ENCODE data around the gene CCNK.

The CCNK gene

GRCh38 chr14:99545586-99545985, 64.4 kb downstream of the CCNK start:
- Histone ChIP-seq H3K4me3 (no peak overlapping the region), H3K27me3 (ENCODE audit: low read depth) (no peaks in the 10 kb centered on the region), H3K4me1 (no peaks in the 10 kb centered on the region), H3K9me3 (no peaks in the 10 kb centered on the region), H3K36me3 (replicated peaks) (no peaks in the 10 kb centered on the region)
- in situ Hi-C loops (cut with MboI; ENCODE audit: low sequenced_read_pairs), result no loop called here
- DNase-seq (ENCODE audit: low spot score in 2 of 2), result no peak

- no peaks in the 10 kb centered on the region for H3K27me3 ChIP-seq (ENCODE audit: low read depth)
- no peak for DNase-seq (ENCODE audit: low spot score in 2 of 2)
- in situ Hi-C loops (cut with MboI; ENCODE audit: low sequenced_read_pairs), result no loop called here
- no peaks in the 10 kb centered on the region for H3K9me3 ChIP-seq
- no peak overlapping the region for H3K4me3 ChIP-seq
- H3K4me1 ChIP-seq, result no peaks in the 10 kb centered on the region
- no peaks in the 10 kb centered on the region for H3K36me3 ChIP-seq (replicated peaks)
Observed at GRCh38 chr14:99546234-99546879, 65.1 kb downstream of the CCNK start.

- Histone ChIP-seq H3K9me3 (no peaks in the 10 kb centered on the region), H3K4me3 (no peak overlapping the region), H3K4me1 (no peaks in the 10 kb centered on the region), H3K36me3 (replicated peaks) (no peaks in the 10 kb centered on the region), H3K27me3 (ENCODE audit: low read depth) (no peaks in the 10 kb centered on the region)
- in situ Hi-C loops (cut with MboI; ENCODE audit: low sequenced_read_pairs), result no loop called here
- no peak for DNase-seq (ENCODE audit: low spot score in 2 of 2)
Observed at GRCh38 chr14:99548255-99548654, 67.0 kb downstream of the CCNK start.

- DNase-seq (ENCODE audit: low spot score in 2 of 2), result no peak
- Histone ChIP-seq H3K9me3 (no peaks in the 10 kb centered on the region), H3K27me3 (ENCODE audit: low read depth) (no peaks in the 10 kb centered on the region), H3K4me1 (no peaks in the 10 kb centered on the region), H3K36me3 (replicated peaks) (no peaks in the 10 kb centered on the region), H3K4me3 (no peak overlapping the region)
- in situ Hi-C loops (cut with MboI; ENCODE audit: low sequenced_read_pairs), result no loop called here
Observed at GRCh38 chr14:99548871-99549515, 67.8 kb downstream of the CCNK start.

- in situ Hi-C loops (cut with MboI; ENCODE audit: low sequenced_read_pairs), result no loop called here
- H3K4me1 ChIP-seq, result no peaks in the 10 kb centered on the region
- DNase-seq (ENCODE audit: low spot score in 2 of 2), result no peak
Observed at GRCh38 chr14:99549684-99550083, 68.5 kb downstream of the CCNK start.

GRCh38 chr14:99550387-99550992, 69.3 kb downstream of the CCNK start:
- no peaks in the 10 kb centered on the region for H3K9me3 ChIP-seq
- no peak for DNase-seq (ENCODE audit: low spot score in 2 of 2)
- in situ Hi-C loops (cut with MboI; ENCODE audit: low sequenced_read_pairs), result no loop called here
- no peaks in the 10 kb centered on the region for H3K4me1 ChIP-seq
- no peaks in the 10 kb centered on the region for H3K27me3 ChIP-seq (ENCODE audit: low read depth)
- H3K36me3 ChIP-seq (replicated peaks), result no peaks in the 10 kb centered on the region
- H3K4me3 ChIP-seq, result no peak overlapping the region

More at GRCh38 chr14:99549684-99550083, 68.5 kb downstream of the CCNK start:
- Histone ChIP-seq H3K4me3 (no peak overlapping the region), H3K27me3 (ENCODE audit: low read depth) (no peaks in the 10 kb centered on the region), H3K36me3 (replicated peaks) (no peaks in the 10 kb centered on the region), H3K9me3 (no peaks in the 10 kb centered on the region)

GRCh38 chr14:99551034-99551922, 70.1 kb downstream of the CCNK start:
- Histone ChIP-seq H3K4me3 (no peak overlapping the region), H3K27me3 (ENCODE audit: low read depth) (no peaks in the 10 kb centered on the region), H3K36me3 (replicated peaks) (no peaks in the 10 kb centered on the region), H3K9me3 (no peaks in the 10 kb centered on the region), H3K4me1 (no peaks in the 10 kb centered on the region)
- in situ Hi-C loops (cut with MboI; ENCODE audit: low sequenced_read_pairs), result no loop called here
- DNase-seq (ENCODE audit: low spot score in 2 of 2), result no peak

GRCh38 chr14:99552021-99552553, 70.9 kb downstream of the CCNK start:
- H3K4me3 ChIP-seq, result no peak overlapping the region
- in situ Hi-C loops (cut with MboI; ENCODE audit: low sequenced_read_pairs), result no loop called here
- no peaks in the 10 kb centered on the region for H3K36me3 ChIP-seq (replicated peaks)
- H3K9me3 ChIP-seq, result no peaks in the 10 kb centered on the region
- H3K27me3 ChIP-seq (ENCODE audit: low read depth), result no peaks in the 10 kb centered on the region
- no peak for DNase-seq (ENCODE audit: low spot score in 2 of 2)
- H3K4me1 ChIP-seq, result no peaks in the 10 kb centered on the region

- Histone ChIP-seq H3K36me3 (replicated peaks) (no peaks in the 10 kb centered on the region), H3K4me1 (no peaks in the 10 kb centered on the region), H3K9me3 (no peaks in the 10 kb centered on the region), H3K27me3 (ENCODE audit: low read depth) (no peaks in the 10 kb centered on the region), H3K4me3 (no peak overlapping the region)
- in situ Hi-C loops (cut with MboI; ENCODE audit: low sequenced_read_pairs), result no loop called here
- DNase-seq (ENCODE audit: low spot score in 2 of 2), result no peak
Observed at GRCh38 chr14:99552572-99553216, 71.5 kb downstream of the CCNK start.

GRCh38 chr14:99554184-99554583, 73.0 kb downstream of the CCNK start:
- H3K4me3 ChIP-seq, result no peak overlapping the region
- H3K36me3 ChIP-seq (replicated peaks), result no peaks in the 10 kb centered on the region
- no peak for DNase-seq (ENCODE audit: low spot score in 2 of 2)
- H3K4me1 ChIP-seq, result no peaks in the 10 kb centered on the region
- no peaks in the 10 kb centered on the region for H3K9me3 ChIP-seq
- in situ Hi-C loops (cut with MboI; ENCODE audit: low sequenced_read_pairs), result no loop called here
- H3K27me3 ChIP-seq (ENCODE audit: low read depth), result no peaks in the 10 kb centered on the region

GRCh38 chr14:99554757-99555531, 73.7 kb downstream of the CCNK start:
- H3K9me3 ChIP-seq, result no peaks in the 10 kb centered on the region
- in situ Hi-C loops (cut with MboI; ENCODE audit: low sequenced_read_pairs), result no loop called here
- no peaks in the 10 kb centered on the region for H3K27me3 ChIP-seq (ENCODE audit: low read depth)

GRCh38 chr14:99556134-99556791, 75.1 kb downstream of the CCNK start:
- no peak for DNase-seq (ENCODE audit: low spot score in 2 of 2)
- no peak overlapping the region for H3K4me3 ChIP-seq
- in situ Hi-C loops (cut with MboI; ENCODE audit: low sequenced_read_pairs), result no loop called here
- no peaks in the 10 kb centered on the region for H3K36me3 ChIP-seq (replicated peaks)
- H3K27me3 ChIP-seq (ENCODE audit: low read depth), result no peaks in the 10 kb centered on the region
- no peaks in the 10 kb centered on the region for H3K4me1 ChIP-seq
- H3K9me3 ChIP-seq, result no peaks in the 10 kb centered on the region

More at GRCh38 chr14:99554757-99555531, 73.7 kb downstream of the CCNK start:
- H3K36me3 ChIP-seq (replicated peaks), result no peaks in the 10 kb centered on the region
- no peak overlapping the region for H3K4me3 ChIP-seq
- H3K4me1 ChIP-seq, result no peaks in the 10 kb centered on the region
- no peak for DNase-seq (ENCODE audit: low spot score in 2 of 2)

Data from HAP-1 (cell line).